Measurements from ENCODE around the gene CDCP2.

CDCP2 gene

GRCh38 chr1:54142146-54142900 is 10.5 kb downstream of the CDCP2 start:
- no peak for ATAC-seq (replicated peaks; ENCODE audit: extremely low read depth, poor library complexity, severe bottlenecking)
- peaks cover 1% of the 10 kb centered on the region for H3K36me3 Mint-ChIP-seq (ENCODE audit: insufficient read depth)
- no peaks in the 10 kb centered on the region for H3K4me1 Mint-ChIP-seq
- H3K4me3 Mint-ChIP-seq: no peak overlapping the region
- H3K27me3 Mint-ChIP-seq: no peaks in the 10 kb centered on the region
- DNase-seq (ENCODE audit: low spot score in 2 of 2): no peak
- H3K27ac Mint-ChIP-seq (ENCODE audit: low read depth): no peak overlapping the region
- no peaks in the 10 kb centered on the region for H3K9me3 Mint-ChIP-seq

- Mint-ChIP-seq H3K9me3 (no peaks in the 10 kb centered on the region), H3K36me3 (ENCODE audit: insufficient read depth) (peaks cover 1% of the 10 kb centered on the region)
- ATAC-seq (replicated peaks; ENCODE audit: extremely low read depth, poor library complexity, severe bottlenecking): no peak
Measured at GRCh38 chr1:54139711-54140110, 13.1 kb downstream of the CDCP2 start.

GRCh38 chr1:54138994-54139393 is 13.8 kb downstream of the CDCP2 start:
- no peaks in the 10 kb centered on the region for H3K4me1 Mint-ChIP-seq
- no peaks in the 10 kb centered on the region for H3K9me3 Mint-ChIP-seq
- no peak overlapping the region for H3K27ac Mint-ChIP-seq (ENCODE audit: low read depth)
- H3K36me3 Mint-ChIP-seq (ENCODE audit: insufficient read depth): peaks cover 1% of the 10 kb centered on the region
- DNase-seq (ENCODE audit: low spot score in 2 of 2) (no peak), ATAC-seq (replicated peaks; ENCODE audit: extremely low read depth, poor library complexity, severe bottlenecking) (no peak)
- H3K27me3 Mint-ChIP-seq: no peaks in the 10 kb centered on the region
- H3K4me3 Mint-ChIP-seq: no peak overlapping the region

More at GRCh38 chr1:54139711-54140110, 13.1 kb downstream of the CDCP2 start:
- H3K27me3 Mint-ChIP-seq: no peaks in the 10 kb centered on the region
- H3K4me3 Mint-ChIP-seq: no peak overlapping the region
- H3K4me1 Mint-ChIP-seq: no peaks in the 10 kb centered on the region
- no peak overlapping the region for H3K27ac Mint-ChIP-seq (ENCODE audit: low read depth)
- no peak for DNase-seq (ENCODE audit: low spot score in 2 of 2)

DNA sequence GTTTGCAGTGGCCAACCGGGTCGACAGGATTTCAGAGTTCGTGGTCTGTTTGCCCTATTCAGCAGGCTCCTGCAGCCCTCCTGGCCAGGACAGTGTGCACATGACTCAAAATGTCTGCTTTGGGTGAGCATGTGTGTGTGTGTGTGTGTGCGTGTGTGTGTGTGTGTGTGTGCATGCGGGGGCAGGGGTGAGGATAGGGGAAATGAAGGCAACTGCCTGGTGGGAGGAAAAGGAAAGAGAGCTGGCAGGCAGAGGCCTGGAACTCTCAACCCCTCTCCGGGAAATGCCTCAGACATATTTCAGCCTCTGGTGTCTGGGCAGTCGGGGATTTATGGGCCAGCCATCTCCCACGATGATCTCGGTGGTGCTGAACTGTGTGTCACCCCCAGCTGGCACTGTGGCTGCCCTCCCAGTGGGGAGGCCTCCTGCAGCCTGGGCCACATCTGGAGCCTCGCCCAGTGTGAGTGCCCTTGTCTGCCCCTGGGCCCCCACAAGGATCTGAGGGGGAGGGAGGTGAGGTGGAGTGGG is 15.2 kb downstream of the CDCP2 start:
- peaks cover 1% of the 10 kb centered on the region for H3K36me3 Mint-ChIP-seq (ENCODE audit: insufficient read depth)
- DNase-seq (ENCODE audit: low spot score in 2 of 2) (no peak), ATAC-seq (replicated peaks; ENCODE audit: extremely low read depth, poor library complexity, severe bottlenecking) (no peak)
- no peak overlapping the region for H3K4me3 Mint-ChIP-seq
- H3K27me3 Mint-ChIP-seq: no peaks in the 10 kb centered on the region
- H3K9me3 Mint-ChIP-seq: no peaks in the 10 kb centered on the region
- H3K27ac Mint-ChIP-seq (ENCODE audit: low read depth): no peak overlapping the region
- no peaks in the 10 kb centered on the region for H3K4me1 Mint-ChIP-seq

- Mint-ChIP-seq H3K27ac (ENCODE audit: low read depth) (no peak overlapping the region), H3K4me3 (no peak overlapping the region)
Measured at GRCh38 chr1:54136963-54137533, 15.8 kb downstream of the CDCP2 start.

DNA sequence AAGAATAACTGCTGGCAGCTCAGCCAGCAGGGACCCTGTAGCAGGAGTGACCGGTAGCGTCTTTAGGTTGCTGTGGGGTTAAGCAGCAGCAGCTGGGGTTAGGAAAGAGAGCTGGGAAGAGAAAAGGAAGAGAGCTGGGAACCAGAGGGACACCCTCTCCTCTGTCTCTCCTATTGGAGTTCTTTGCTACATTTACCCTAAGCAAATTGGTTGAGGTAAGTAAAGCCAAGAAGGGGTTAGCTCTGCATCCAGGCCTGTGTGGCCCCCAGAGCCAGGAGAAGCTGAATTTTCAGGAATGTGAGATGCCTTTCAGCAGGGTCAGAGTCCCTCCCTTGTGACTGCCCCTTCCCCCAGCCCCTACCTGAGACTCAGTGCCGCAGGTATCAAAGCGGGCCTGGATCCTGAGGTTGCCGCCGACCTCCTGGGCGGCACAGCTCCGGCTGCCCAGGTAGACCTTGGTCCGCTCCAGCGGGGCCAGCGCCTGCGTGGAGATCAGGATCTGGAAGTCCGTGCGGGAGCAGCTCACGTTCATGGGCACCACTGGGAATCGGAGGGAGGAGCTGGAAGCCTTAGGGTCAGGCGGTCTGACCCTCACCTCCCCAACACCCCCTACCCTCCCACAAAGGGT is 16.4 kb downstream of the CDCP2 start:
- H3K4me1 Mint-ChIP-seq: no peaks in the 10 kb centered on the region
- no peak overlapping the region for H3K4me3 Mint-ChIP-seq
- DNase-seq (ENCODE audit: low spot score in 2 of 2) (no peak), ATAC-seq (replicated peaks; ENCODE audit: extremely low read depth, poor library complexity, severe bottlenecking) (no peak)
- H3K36me3 Mint-ChIP-seq (ENCODE audit: insufficient read depth): peaks cover 1% of the 10 kb centered on the region
- no peak overlapping the region for H3K27ac Mint-ChIP-seq (ENCODE audit: low read depth)
- no peaks in the 10 kb centered on the region for H3K9me3 Mint-ChIP-seq
- no peaks in the 10 kb centered on the region for H3K27me3 Mint-ChIP-seq

More at GRCh38 chr1:54136963-54137533, 15.8 kb downstream of the CDCP2 start:
- H3K4me1 Mint-ChIP-seq: no peaks in the 10 kb centered on the region
- H3K27me3 Mint-ChIP-seq: no peaks in the 10 kb centered on the region
- no peak for DNase-seq (ENCODE audit: low spot score in 2 of 2)
- H3K9me3 Mint-ChIP-seq: no peaks in the 10 kb centered on the region
- H3K36me3 Mint-ChIP-seq (ENCODE audit: insufficient read depth): peaks cover 1% of the 10 kb centered on the region
- no peak for ATAC-seq (replicated peaks; ENCODE audit: extremely low read depth, poor library complexity, severe bottlenecking)

DNA sequence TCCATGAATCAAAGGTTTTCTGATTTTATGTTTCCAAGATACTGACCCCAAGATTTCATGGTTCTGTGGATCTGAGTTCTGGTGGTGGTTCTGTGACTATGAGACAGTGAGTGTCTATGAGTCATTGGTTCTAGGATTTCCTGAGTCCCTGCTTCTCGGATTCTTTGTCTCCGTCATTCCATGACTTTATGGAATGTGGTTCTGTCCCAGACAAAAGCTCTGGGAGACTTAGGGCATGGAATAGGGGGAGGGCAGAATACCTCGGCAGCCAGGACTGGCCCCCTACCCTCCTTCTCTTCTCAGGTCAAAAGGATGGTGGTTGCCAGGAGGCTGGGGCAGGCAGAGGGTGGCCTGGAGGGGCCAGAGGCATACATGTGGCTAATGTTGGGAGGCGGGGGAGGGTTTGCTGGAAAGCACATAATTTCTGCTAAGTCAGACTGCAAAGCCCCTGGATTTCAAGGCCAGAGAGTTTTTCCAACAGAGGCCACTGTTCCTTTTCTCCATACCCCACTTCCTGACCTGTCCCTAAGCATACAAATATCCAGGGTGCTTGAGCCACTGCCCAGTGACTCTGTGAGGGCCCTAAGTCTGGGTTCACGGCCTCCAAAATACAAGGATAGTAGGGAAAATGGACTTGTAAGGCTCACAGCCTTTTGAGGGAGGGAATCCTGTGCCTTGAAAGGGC is 17.2 kb downstream of the CDCP2 start:
- Mint-ChIP-seq H3K4me1 (no peaks in the 10 kb centered on the region), H3K4me3 (no peak overlapping the region), H3K27ac (ENCODE audit: low read depth) (no peak overlapping the region), H3K27me3 (no peaks in the 10 kb centered on the region), H3K9me3 (no peaks in the 10 kb centered on the region), H3K36me3 (ENCODE audit: insufficient read depth) (peaks cover under 1% of the 10 kb centered on the region)
- no peak for ATAC-seq (replicated peaks; ENCODE audit: extremely low read depth, poor library complexity, severe bottlenecking)
- no peak for DNase-seq (ENCODE audit: low spot score in 2 of 2)

GRCh38 chr1:54134295-54134694 is 18.5 kb downstream of the CDCP2 start:
- no peak for DNase-seq (ENCODE audit: low spot score in 2 of 2)

DNA sequence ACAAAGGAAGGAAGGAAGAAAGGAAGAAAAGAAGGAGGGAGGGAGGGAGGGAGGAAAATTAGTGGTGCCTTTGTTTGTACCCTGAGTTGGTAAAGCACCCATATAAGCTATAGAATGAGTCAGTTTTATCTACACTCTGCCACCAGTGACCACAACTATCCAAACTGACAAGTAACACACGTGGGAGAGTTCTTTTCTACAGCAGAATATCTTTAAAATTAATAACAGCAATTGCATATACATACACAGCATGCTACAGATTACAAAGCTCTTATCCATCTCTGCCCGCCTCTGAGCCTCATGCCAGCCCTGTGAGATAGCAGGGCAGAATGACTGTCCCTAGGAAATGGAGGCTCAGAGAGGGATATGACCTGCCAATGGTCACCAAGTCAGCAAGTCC is 20.3 kb downstream of the CDCP2 start:
- H3K27me3 Mint-ChIP-seq: peaks cover 11% of the 10 kb centered on the region
- DNase-seq (ENCODE audit: low spot score in 2 of 2) (no peak), ATAC-seq (replicated peaks; ENCODE audit: extremely low read depth, poor library complexity, severe bottlenecking) (no peak)
- no peaks in the 10 kb centered on the region for H3K4me1 Mint-ChIP-seq
- no peaks in the 10 kb centered on the region for H3K36me3 Mint-ChIP-seq (ENCODE audit: insufficient read depth)
- H3K9me3 Mint-ChIP-seq: no peaks in the 10 kb centered on the region
- no peak overlapping the region for H3K27ac Mint-ChIP-seq (ENCODE audit: low read depth)
- H3K4me3 Mint-ChIP-seq: no peak overlapping the region

More at GRCh38 chr1:54134295-54134694, 18.5 kb downstream of the CDCP2 start:
- Mint-ChIP-seq H3K4me1 (no peaks in the 10 kb centered on the region), H3K27me3 (no peaks in the 10 kb centered on the region), H3K4me3 (no peak overlapping the region), H3K9me3 (no peaks in the 10 kb centered on the region), H3K36me3 (ENCODE audit: insufficient read depth) (no peaks in the 10 kb centered on the region), H3K27ac (ENCODE audit: low read depth) (no peak overlapping the region)
- ATAC-seq (replicated peaks; ENCODE audit: extremely low read depth, poor library complexity, severe bottlenecking): no peak

DNA sequence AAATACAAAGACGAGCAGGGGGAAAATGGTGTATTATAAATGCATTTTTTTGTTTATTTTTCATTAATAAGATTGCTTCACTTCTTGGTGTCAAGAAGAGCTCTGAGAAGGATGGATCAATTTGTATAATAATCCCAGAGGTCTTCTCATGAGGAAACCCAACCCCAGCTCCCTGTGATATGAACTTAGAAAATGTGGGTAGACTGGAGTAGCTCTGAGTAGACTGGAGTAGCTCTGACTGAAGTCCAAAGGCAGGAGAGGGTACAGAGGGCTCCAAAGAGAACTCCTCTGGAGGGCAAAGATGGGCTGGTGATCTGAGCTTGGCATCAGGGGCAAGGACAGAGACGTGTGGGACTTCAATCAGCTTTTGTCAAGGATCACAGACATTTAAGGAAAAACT is 21.4 kb downstream of the CDCP2 start:
- no peaks in the 10 kb centered on the region for H3K4me1 Mint-ChIP-seq
- no peak overlapping the region for H3K4me3 Mint-ChIP-seq
- H3K27me3 Mint-ChIP-seq: peaks cover 11% of the 10 kb centered on the region
- DNase-seq (ENCODE audit: low spot score in 2 of 2) (no peak), ATAC-seq (replicated peaks; ENCODE audit: extremely low read depth, poor library complexity, severe bottlenecking) (no peak)
- peaks cover 2% of the 10 kb centered on the region for H3K36me3 Mint-ChIP-seq (ENCODE audit: insufficient read depth)
- H3K9me3 Mint-ChIP-seq: no peaks in the 10 kb centered on the region
- H3K27ac Mint-ChIP-seq (ENCODE audit: low read depth): no peak overlapping the region

DNA sequence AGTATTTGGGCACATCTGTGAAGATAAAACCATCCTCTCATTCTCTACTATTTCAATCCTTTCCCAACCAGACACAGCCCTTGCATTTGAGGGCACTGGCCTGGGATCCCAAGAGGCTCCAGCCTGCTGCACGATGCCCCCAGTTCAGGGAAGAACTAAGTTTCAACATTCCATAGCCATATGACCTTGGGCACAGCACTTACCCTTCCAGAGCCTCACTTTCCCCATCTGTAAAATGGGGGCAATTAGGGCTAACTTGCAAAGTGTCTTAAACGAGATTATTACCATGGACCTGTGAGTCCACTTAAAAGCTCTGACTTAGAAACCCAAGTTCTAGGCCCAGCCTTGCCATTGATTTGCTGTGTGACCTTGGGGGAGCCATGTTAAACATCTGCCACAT is 22.9 kb downstream of the CDCP2 start:
- no peaks in the 10 kb centered on the region for H3K4me1 Mint-ChIP-seq
- H3K27ac Mint-ChIP-seq (ENCODE audit: low read depth): no peak overlapping the region
- peaks cover 11% of the 10 kb centered on the region for H3K27me3 Mint-ChIP-seq
- H3K4me3 Mint-ChIP-seq: no peak overlapping the region
- DNase-seq (ENCODE audit: low spot score in 2 of 2): no peak
- no peak for ATAC-seq (replicated peaks; ENCODE audit: extremely low read depth, poor library complexity, severe bottlenecking)
- H3K9me3 Mint-ChIP-seq: no peaks in the 10 kb centered on the region
- peaks cover 2% of the 10 kb centered on the region for H3K36me3 Mint-ChIP-seq (ENCODE audit: insufficient read depth)

GRCh38 chr1:54127594-54128300 is 25.1 kb downstream of the CDCP2 start:
- ATAC-seq (replicated peaks; ENCODE audit: extremely low read depth, poor library complexity, severe bottlenecking): no peak
- Mint-ChIP-seq H3K9me3 (no peaks in the 10 kb centered on the region), H3K4me3 (no peak overlapping the region), H3K4me1 (no peaks in the 10 kb centered on the region), H3K27me3 (peaks cover 11% of the 10 kb centered on the region), H3K36me3 (ENCODE audit: insufficient read depth) (peaks cover 2% of the 10 kb centered on the region), H3K27ac (ENCODE audit: low read depth) (no peak overlapping the region)
- no peak for DNase-seq (ENCODE audit: low spot score in 2 of 2)

Data from central memory CD8-positive, alpha-beta T cell (primary cell).